ENCODE measurements around the gene CYP1B1.

The CYP1B1 gene

DNA sequence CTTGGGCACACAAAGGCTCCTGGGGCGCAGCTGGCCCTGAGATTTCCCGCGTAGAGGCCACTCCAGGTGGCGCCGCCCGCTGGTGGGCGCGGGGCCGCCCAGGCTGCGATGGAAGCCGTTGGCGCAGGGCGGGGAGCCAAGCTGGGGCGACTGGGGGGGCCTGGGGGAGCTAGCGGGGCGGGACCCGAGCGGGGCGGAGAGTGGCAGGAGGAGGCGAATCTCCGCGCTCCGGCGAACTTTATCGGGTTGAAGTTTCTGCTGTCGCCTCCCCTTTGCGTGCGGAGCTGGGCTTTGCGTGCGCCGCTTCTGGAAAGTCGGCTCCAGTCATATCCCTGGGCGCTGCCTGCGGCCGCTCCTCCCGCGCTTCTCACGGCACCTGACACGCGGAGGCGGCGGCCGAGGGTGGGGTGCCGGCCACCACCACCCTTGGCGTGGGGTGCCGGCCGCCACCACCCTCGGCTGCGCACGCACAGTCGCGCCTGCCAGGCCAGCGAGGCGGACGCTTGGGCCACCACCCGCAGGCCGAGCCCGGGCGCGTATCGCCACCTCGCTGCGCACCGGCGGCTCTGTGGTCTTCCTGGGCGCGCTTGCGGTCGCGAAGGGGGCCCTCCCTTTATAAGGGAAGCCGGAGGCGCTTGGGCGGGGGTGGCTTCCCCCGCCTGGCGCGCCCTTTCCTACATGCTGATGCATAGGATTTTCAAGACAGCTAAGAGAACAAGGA, 919 bp upstream of the CYP1B1 start:
- in situ Hi-C loops (cut with HindIII; ENCODE audit: low sequenced_read_pairs): no loop called here

DNA sequence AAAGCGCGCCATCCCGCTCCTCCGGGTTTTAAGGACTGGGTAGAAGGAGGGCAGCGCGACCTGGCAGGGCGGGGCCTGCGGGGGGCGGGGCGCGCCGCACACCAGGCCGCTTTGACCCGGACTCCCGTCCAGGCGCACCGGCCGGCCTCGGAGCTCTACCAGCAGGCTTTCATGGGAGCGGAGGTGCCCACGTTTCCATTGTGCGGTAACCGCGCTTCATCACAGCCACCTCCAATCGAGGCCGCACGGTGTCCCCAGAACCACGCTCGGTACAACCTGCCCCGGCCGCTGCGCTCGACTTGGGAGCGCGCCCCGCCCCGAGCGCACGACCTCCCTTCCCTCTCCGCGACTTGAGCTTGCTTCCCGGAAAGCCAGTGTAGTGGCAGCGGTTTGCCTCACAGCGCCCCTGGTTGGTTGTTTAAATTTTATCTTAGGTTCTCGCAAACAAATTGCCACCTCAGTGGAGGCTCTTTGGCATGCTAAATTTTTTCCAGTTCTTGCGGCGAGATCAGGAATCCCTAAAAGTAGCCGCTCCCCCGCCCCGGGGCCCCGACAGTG, 280 bp upstream of the CYP1B1 start:
- in situ Hi-C loops (cut with HindIII; ENCODE audit: low sequenced_read_pairs): no loop called here

DNA sequence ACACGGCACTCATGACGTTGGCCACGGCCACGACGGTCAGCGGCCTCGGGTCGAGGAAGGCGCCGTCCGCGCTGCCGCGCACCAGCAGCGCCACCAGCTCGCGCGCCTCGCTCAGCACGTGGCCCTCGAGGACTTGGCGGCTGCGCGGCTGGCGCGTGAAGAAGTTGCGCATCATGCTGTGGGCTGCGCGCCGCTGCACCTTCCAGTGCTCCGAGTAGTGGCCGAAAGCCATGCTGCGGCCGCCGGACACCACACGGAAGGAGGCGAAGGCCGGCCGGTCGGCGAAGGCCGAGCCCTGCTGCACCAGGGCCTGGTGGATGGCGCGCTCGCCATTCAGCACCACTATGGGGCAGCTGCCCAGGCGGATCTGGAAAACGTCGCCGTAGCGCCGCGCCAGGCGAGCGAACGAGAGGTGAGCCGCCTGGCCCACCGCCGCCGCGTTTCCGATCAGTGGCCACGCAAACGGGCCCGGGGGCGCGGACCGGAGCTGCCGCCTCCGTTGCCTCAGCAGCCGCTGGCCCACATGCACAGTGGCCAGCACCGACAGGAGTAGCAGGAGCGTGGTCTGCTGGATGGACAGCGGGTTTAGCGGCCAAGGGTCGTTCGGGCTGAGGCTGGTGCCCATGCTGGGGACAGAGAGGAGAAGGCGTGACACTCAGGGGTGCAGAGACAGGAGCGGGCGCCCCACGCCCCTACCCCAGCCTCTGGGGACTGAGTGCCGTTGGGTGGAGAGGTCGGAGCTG, 1.0 kb downstream of the CYP1B1 start:
- in situ Hi-C loops (cut with HindIII; ENCODE audit: low sequenced_read_pairs): no loop called here

DNA sequence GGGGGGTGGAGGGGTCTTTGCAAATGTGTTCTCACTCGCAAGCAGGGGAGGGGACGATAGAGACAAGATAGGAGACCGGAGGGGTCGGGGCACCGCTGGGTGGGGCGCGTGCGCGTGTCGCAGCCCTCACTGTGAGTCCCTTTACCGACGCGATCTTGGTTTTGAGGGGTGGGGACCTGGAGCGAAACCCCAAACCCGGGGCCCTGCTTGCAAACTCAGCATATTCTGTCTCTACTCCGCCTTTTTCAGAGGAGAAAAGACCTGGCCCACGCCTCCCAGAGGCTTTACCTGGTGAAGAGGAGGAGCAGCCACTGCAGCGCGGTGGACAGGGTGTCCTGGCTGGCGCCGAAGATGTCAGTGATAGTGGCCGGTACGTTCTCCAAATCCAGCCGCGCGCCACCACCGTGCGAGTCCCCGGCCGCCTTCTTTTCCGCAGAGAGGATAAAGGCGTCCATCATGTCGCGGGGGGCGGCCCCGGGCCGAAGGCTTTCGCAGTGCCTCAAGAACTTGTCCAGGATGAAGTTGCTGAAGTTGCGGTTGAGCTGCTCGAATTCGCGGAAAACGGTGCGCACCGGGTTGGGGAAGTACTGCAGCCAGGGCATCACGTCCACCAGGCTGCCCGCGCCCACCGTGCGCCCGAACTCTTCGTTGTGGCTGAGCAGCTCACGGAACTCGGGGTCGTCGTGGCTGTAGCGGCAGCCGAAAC, 1.7 kb downstream of the CYP1B1 start:
- in situ Hi-C loops (cut with HindIII; ENCODE audit: low sequenced_read_pairs): no loop called here

DNA sequence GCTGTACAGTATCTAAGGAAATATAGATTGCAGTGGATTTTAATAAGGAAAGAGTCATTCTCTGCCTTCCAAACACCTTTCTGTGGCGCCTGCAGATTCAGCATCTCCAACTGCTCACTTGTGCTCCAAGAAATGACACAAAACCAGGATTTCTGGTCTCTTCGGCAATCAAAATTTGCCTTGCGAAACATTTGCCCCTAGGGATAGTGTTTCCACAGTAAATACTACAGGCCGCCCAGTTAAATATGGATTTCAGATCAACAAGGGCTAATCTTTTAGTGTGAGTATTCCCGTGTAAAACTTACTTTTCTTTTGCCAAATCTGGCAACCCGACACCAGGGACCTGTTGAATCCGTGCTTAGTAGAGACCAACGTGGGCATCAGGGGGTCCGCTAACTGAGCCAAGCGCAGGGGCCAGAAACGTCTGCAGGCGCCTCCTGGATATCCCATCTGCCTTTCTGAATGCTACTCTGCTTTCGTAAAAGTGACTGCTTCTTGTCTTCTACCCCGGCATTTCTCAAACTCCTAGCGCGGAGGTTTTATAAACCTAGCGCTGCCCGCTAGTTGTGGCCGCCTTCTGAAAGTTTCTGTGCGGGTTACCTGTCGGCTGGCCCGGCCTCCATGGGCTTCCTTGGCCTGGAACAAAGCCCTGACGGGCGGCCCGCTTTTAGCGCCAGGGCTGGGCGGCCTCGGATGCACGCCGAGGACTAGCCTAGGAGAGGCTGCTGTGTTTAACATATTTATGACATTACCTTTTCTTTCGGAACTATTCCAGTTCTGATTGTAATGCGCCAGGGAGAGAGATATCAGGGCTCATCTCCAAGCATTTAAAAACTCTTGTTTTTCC, 2.5 kb downstream of the CYP1B1 start:
- in situ Hi-C loops (cut with HindIII; ENCODE audit: low sequenced_read_pairs): no loop called here

DNA sequence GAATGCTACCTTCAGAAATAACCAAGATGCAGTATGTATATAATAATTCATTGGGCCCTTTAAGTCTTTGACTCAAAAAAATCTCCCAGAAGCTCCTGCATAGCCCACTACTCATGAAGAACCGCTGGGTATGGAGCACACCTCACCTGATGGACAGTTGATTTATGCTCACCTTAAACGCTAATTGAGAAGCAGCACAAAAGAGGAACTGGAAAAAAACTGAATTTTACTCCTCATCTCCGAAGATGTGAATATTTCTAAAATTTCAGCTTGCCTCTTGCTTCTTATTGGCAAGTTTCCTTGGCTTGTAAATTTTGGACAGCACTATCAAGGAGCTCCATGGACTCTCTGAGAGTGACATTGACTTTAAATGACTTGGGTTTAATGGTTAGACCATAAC, 5.5 kb downstream of the CYP1B1 start:
- in situ Hi-C loops (cut with HindIII; ENCODE audit: low sequenced_read_pairs): no loop called here

DNA sequence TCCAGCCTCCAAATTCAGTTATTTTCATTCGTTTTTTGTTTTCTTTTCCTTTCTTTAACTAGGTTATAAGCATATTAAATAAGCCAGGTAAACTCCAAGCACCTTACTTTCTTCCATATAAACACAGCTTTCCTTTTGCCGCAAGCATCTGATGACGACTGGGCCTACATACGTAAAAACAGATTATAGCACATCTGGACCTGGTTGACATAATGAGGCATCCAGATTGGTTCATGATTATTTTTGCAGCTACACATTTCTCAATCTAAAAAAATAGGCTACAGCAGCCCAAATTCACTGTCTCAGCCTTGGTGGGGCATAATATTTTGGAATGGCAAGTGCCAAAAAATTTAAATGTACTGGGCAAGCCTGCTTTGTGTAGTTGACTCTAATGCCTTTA, 7.7 kb downstream of the CYP1B1 start:
- in situ Hi-C loops (cut with HindIII; ENCODE audit: low sequenced_read_pairs): loop anchor here (5.0 kb wide), 1 partner anchor 49 kb away; no protein-coding TSS in a partner anchor

DNA sequence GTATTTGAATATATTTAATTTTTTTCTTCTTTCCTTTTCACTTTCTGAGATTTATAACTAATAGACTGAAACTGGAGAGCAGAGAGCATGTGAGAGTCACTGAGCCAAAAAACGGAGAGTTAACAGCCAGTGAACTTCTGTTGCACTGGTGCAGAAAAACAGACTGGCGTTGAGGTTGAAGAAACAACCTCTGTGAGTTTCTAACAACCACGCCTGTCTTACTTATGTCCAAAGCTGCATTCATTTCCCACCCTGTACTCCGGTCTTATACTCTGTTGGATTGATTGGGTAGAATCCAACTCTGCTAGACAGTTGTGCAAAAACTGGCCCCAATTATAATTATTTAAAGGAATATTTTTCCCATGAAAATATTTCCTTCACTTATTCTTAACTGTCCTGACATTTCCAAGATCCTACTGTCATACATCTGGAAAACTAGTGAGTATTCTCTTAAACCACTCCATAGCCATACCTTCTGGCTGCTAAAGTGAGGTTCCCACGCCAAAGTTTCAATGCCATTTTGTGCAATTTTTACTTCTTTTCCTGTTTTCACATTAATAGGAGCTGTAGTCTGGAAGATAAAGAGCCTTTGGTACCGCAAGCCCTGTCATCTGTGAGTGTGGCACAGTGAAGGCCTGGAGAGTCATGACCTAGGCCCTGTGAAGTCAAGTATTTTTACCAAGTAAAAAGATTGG, 9.4 kb downstream of the CYP1B1 start:
- in situ Hi-C loops (cut with HindIII; ENCODE audit: low sequenced_read_pairs): loop anchor here (5.0 kb wide), 1 partner anchor 51 kb away; no protein-coding TSS in a partner anchor

DNA sequence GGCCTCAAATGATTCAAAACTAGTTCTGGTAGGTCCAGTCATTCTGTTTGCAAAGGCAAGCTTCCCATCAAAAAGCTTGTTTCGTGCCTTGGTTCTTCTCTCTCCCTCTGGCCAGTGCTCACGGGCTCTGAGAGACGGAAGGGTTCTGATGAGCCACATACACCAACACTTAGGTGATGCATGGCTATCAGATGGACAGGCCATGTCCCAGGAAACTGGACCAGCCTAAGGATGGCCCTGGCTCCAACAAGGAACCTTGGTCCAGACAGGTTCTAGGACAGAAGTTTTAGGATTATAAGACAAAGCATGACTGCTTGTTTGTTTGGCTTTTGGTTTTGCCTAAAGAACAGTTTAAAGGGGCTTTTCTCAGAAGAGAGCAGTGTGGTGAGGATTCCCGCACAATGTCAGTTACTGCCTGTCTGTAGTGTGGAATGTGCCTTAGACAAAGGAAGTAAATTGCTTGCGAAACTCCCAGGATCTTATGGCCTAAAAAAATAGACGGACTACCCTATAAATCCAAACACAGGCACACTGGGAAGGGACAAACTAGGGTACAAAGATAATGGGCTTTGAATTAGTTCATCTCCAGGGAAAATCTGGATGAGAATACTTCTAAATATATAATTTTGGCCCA, 10.3 kb downstream of the CYP1B1 start:
- in situ Hi-C loops (cut with HindIII; ENCODE audit: low sequenced_read_pairs): loop anchor here (5.0 kb wide), 1 partner anchor 52 kb away; no protein-coding TSS in a partner anchor

DNA sequence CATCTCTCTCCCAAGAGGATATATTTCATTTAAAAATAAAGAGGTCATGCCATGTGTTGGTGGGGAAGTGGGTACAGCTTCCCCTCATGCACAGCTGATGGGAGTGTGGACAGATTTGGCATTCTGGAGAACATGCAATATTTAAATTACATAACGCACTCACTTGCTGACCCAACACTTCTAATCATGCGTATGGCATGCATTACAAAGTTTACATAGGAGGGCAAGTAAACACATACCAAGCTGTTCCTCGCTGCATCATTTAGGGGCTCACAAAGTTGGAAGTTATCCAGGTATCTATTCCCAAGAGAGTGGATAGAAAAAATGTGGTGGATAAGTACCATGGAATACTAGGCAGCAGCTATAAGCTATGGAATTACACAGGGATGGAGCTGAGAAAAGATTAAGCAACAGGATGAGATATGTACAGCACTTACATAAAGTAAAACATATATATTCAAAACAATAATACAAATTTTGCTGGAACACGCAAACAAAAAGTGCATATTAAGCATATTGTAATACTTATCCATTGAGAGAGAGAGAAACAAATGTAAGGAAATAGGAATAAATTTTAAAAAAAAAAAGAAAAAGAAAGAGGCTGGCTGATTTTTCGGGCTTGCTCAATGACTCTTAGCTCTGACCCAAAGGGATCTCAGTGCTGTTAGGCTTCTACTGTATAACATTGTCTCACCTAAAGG, 11.0 kb downstream of the CYP1B1 start:
- in situ Hi-C loops (cut with HindIII; ENCODE audit: low sequenced_read_pairs): loop anchor here (5.0 kb wide), 1 partner anchor 52 kb away; no protein-coding TSS in a partner anchor

DNA sequence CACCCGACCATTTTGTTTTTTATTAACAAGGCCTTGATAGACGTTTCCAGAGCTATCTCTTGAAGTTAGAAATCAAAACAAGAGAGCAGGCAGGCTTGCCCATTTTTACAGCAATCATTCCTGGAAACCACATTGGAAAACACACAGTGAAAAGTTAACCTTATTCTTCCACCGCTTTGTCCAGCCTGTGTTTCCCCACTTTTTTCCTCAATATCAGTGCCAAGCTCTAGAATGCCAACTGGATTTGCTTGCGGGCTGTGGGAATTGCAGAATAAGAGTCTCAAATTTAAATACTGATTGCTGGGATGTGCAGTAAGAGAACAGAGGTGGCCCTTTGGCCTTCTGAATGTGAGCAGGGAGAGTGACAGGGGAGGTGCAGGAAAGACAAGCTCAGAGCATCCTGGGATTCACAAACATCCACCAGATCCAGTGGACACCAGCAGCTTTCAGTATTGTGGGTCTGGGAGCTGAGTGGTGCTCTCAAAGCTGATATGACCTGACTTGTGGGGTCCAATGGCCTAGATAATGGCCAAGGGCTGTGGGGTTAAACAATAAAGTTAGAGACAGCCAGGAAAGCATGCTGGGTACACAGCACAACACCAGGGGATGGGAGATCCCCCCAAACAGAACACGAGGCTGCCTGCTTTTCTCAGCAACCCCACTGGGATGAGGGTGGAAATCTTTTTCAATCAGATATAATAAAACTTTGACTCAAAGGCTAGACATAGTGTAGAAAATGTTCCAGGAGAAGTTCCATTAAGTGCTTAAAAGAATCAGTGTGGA, 15.5 kb downstream of the CYP1B1 start:
- in situ Hi-C loops (cut with HindIII; ENCODE audit: low sequenced_read_pairs): no loop called here

DNA sequence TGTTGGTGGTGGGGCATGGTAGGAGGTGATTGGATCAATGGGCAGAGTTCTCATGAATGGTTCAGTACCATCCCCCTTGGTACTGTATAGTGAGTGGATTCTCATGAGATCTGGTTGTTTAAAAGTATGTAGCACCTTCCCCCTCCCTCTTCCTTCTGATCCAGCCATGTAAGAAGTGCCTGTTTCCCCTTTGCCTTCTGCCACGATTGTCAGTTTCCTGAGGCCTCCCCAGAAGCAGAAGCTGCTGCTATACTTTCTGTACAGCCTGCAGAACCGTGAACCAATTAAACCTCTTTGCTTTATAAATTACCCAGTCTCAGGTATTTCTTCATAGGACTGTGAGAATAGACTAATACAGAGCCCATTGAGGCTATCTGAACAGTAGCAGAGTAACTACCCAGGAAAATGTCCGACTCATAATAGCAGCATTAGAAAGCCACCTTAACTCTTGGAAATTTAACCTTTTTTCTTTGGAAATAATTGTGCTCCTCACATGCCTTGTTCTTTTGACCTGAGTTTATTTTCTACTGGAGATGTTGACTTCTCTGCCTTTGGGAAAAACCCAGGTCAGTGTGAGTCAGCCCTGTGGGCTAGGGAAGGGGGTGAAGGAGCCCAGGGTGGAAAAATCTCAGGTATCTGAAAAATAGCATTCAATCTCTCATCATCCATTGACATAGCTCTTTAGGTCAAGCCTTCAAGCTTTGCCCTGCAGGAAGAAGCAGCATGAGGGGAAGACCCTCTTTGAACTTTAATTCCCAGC, 18.1 kb downstream of the CYP1B1 start:
- in situ Hi-C loops (cut with HindIII; ENCODE audit: low sequenced_read_pairs): no loop called here

DNA sequence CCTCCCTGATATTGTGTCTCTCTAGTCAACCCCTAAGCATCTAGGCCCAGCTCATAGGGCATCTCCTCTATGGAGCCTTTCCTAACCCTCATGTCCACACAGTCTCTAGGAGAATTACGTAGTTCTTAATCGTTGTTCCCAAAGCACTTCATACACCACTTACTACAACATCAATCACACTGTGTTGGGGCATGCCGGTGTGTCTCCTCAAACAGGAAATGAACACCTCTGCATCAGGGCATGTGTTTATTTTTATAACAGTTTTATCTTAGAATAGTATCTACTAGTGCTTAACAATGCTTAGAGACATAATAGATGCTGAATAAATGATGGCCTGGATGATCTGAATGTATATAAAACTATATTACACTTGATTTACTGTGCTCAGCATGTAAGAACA, 19.7 kb downstream of the CYP1B1 start:
- in situ Hi-C loops (cut with HindIII; ENCODE audit: low sequenced_read_pairs): no loop called here

DNA sequence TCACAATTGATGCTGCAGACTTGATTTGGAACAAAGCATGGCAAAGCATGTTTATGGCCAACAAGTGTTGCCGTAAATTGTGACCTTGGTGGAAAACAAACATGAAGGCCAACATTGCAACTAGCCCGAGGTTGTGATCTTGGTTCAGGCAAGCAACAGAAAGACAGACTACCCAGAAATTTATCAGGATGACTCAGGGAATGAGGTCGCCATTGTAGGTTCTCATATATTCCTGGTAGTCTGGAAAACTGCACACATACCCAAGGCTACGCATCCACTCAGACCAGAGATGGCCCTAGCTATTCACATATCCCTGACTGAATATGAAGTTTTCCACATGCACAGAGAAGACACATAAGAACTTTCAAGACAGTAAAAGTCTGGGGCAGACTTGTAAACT, 30.1 kb downstream of the CYP1B1 start:
- in situ Hi-C loops (cut with HindIII; ENCODE audit: low sequenced_read_pairs): no loop called here

DNA sequence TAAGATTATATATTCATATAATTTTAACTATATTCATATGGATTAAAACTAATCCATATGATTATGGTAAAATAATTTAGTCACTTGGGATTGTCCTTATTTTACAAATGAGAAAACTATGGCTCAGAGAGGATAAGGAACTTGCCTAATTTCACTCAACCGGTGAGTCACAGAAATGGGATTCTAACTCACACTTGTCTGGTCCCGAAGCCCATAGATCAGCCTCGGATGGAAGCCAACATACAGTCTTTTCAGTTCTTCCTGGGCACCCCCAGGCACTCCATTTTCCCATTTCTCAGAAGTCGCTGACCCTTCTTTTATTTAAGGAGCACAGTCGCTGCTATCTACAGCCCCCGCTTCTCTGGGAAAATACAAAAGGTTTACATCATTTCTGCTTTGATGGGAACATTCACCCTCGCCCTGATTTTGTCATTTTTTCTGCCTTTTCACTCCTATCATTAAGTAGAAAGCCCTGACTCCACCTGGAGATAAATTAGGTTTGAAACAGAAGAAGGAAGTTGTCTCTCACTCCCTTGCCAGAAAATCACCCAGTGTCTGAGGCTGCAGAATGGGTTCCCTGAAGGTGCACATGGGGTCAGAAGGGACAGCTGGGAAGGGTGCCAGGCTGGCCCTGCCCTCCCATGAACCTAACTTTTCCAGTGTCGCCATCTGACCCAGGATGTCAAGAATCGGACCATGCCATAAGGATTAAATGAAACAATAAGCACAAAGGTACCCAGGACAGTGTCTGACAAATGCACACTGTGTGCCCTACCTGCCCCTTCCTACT, 36.6 kb downstream of the CYP1B1 start:
- in situ Hi-C loops (cut with HindIII; ENCODE audit: low sequenced_read_pairs): no loop called here

DNA sequence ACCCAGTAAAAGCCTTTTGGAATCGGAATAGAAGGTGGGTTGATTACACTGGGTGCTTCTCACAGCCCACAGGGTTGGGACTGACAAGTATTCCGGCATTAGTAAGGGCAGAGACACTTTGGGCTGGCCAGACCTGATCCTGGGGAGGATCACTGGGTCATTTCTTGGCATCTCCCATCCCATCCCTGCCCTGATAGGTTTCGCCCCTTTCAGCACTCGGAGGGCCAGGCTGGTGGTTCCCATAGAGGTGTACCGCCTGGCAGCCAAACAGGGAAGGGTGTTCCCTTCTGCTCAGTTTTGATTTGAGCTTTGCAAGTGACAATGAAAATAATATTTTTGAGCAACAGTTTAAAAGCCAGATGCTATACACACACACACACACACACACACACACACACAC, 37.3 kb downstream of the CYP1B1 start:
- in situ Hi-C loops (cut with HindIII; ENCODE audit: low sequenced_read_pairs): no loop called here
